CD4-positive, alpha-beta T cell (primary cell): ENCODE measurements around the gene NXN. TPM values are rescaled to one million over a fixed set of nuclear protein-coding genes. Genes with fewer than 3 reads are reported as not detected.

ENCODE experiments used
- ATAC-seq: fragments of 200-7000 bp; cut with Tn5 transposase; one replicate; pipeline ENCODE4 v1.10.0; 2022; ENCODE audit warnings: mild to moderate bottlenecking; ENCODE audit not compliant: poor library complexity
- CTCF ChIA-PET: fragments of 350-600 bp; sonication (Branson Sonifier 250); formaldehyde crosslinking; loops from one replicate; lab custom pipeline; 2021; ENCODE audit warnings: antibody characterized with exemption, inconsistent platforms; lab: Charles Lee
- POLR2A ChIA-PET: fragments of 350-600 bp; sonication (Branson Sonifier 250); formaldehyde crosslinking; loops from one replicate; lab custom pipeline; 2021; ENCODE audit warnings: antibody characterized with exemption, inconsistent platforms; lab: Charles Lee
- DNase-seq, 14 experiments: peaks; one replicate each; pipeline ENCODE4 v3.0.0-alpha.2; 2013 to 2020; ENCODE audit warnings: mixed read lengths in 2 of 14
- H3K27ac ChIP-seq, 2 donors: one replicate each; pipeline versions ENCODE4 v1.5.1 to v1.7.0; 2013; ENCODE audit warnings: low read length in 2 of 2, low read depth in 1 of 2, mild to moderate bottlenecking in 1 of 2
- H3K27me3 ChIP-seq, 2 experiments: 1 replicate in 1 of 2; 2 replicates in 1 of 2; pipeline versions ENCODE4 v1.6.1 to v1.7.0; 2013; ENCODE audit warnings: low read length in 2 of 2, control low read depth in 1 of 2, mild to moderate bottlenecking in 1 of 2, moderate library complexity in 1 of 2; ENCODE audit not compliant: insufficient read depth in 2 of 2, control insufficient read depth in 1 of 2
- H3K36me3 ChIP-seq: one replicate; pipeline ENCODE4 v1.6.1; 2013; ENCODE audit warnings: low read length, control low read depth; ENCODE audit not compliant: insufficient read depth
- H3K4me1 ChIP-seq: one replicate; pipeline ENCODE4 v1.6.1; 2013; ENCODE audit warnings: low read length, control low read depth; ENCODE audit not compliant: insufficient read depth
- H3K4me3 ChIP-seq: one replicate; pipeline ENCODE4 v1.5.1; 2013; ENCODE audit warnings: mild to moderate bottlenecking, low read length, moderate library complexity
- H3K9me3 ChIP-seq, 2 experiments: 1 replicate in 1 of 2; 2 replicates in 1 of 2; pipeline versions ENCODE4 v1.6.1 to v1.7.0; 2013; ENCODE audit warnings: low read length in 2 of 2, mild to moderate bottlenecking in 2 of 2, control low read depth in 1 of 2, moderate library complexity in 1 of 2; ENCODE audit not compliant: control insufficient read depth in 1 of 2, insufficient read depth in 1 of 2
- H3K27ac Mint-ChIP-seq: one replicate; pipeline ENCODE4 v1.8.0; 2020; ENCODE audit warnings: mixed read lengths
- H3K27me3 Mint-ChIP-seq: one replicate; pipeline ENCODE4 v1.8.0; 2021; ENCODE audit warnings: mixed read lengths
- H3K36me3 Mint-ChIP-seq: one replicate; pipeline ENCODE4 v1.8.0; 2021; ENCODE audit warnings: low read depth, mixed read lengths
- H3K4me1 Mint-ChIP-seq: one replicate; pipeline ENCODE4 v1.8.0; 2021; ENCODE audit warnings: low read depth, mixed read lengths
- H3K4me3 Mint-ChIP-seq: one replicate; pipeline ENCODE4 v1.8.0; 2020; ENCODE audit warnings: mild to moderate bottlenecking, mixed read lengths
- H3K9me3 Mint-ChIP-seq: one replicate; pipeline ENCODE4 v1.8.0; 2020; ENCODE audit warnings: mixed read lengths
- intact Hi-C, 2 experiments: fragments of 100-400 bp; cut with DNase I in 1 of 2; cut with micrococcal nuclease in 1 of 2; formaldehyde crosslinking; loops; one replicate each; pipeline versions ENCODE4 v1.15.1 to v1.9.0; 2023 to 2025; cut with DNase I, micrococcal nuclease
- total RNA-seq, 174 experiments: library from RNA in 2 of 174; stranded (reverse) in 2 of 174; gene quantifications; one replicate each; pipeline ENCODE4 v1.2.3 and lab custom pipeline; 2021 to 2026
- TF ChIP-seq, protein P1 (sequence below): fragments of 200-600 bp; IDR thresholded peaks from one replicate; pipeline ENCODE4 v1.8.0; 2022; ENCODE audit warnings: antibody characterized with exemption, mild to moderate bottlenecking

Gene NXN
- total RNA-seq, 2 experiments from 2014 or later, result 0.80 to 0.98 TPM

DNA sequence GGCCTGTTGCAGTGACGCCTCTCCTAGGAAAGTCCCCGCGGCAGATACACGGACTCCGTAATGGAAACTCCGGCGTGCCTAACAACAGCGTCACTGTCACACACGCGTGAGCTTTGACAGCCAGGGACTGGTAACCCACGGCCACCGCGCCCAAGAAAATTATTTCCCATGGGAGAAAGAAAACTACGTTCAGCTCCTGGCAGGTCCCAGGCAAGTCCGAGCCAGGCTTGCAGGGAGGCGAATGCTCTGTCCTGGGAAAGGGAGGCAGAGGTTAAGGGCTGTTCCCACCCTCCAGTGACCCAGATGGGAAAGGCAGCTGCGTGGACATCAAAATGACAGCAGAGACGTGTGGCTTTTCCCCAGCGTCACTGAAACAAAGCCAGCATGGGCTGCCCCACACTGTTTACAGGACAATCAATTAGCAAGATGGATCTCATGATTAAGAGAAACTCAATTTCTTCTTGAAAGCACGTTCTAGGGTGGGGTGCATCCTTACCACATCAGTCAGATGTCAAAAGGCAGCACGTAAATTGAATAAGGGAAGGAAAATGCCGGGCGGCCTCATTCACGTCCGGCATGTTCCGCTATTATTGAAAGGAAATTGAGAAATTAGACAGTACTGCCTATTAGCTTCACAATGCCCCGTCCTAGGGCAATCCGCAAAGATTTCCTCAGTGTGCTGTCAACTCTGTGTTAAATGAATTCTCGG, 82.5 kb downstream of the NXN start:
- H3K27ac ChIP-seq, result no peak overlapping the region
- H3K4me3 Mint-ChIP-seq, result no peak overlapping the region
- peaks cover 3 to 4% of the 10 kb centered on the region in 2 experiments for H3K27me3 ChIP-seq
- no peaks in the 10 kb centered on the region for H3K36me3 ChIP-seq
- CTCF ChIA-PET, result no interaction called here
- ATAC-seq (no peak), DNase-seq (no peak)
- no peaks in the 10 kb centered on the region for H3K9me3 Mint-ChIP-seq
- H3K27me3 Mint-ChIP-seq, result peaks cover 37% of the 10 kb centered on the region
- intact Hi-C loops, result no loop called here
- H3K27ac Mint-ChIP-seq, result no peak overlapping the region
- H3K4me1 ChIP-seq, result no peaks in the 10 kb centered on the region
- no peak overlapping the region for H3K4me3 ChIP-seq
- H3K4me1 Mint-ChIP-seq, result no peaks in the 10 kb centered on the region
- no peaks in the 10 kb centered on the region for H3K9me3 ChIP-seq
- TF ChIP-seq, protein P1, sequence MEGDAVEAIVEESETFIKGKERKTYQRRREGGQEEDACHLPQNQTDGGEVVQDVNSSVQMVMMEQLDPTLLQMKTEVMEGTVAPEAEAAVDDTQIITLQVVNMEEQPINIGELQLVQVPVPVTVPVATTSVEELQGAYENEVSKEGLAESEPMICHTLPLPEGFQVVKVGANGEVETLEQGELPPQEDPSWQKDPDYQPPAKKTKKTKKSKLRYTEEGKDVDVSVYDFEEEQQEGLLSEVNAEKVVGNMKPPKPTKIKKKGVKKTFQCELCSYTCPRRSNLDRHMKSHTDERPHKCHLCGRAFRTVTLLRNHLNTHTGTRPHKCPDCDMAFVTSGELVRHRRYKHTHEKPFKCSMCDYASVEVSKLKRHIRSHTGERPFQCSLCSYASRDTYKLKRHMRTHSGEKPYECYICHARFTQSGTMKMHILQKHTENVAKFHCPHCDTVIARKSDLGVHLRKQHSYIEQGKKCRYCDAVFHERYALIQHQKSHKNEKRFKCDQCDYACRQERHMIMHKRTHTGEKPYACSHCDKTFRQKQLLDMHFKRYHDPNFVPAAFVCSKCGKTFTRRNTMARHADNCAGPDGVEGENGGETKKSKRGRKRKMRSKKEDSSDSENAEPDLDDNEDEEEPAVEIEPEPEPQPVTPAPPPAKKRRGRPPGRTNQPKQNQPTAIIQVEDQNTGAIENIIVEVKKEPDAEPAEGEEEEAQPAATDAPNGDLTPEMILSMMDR, result no peak
- POLR2A ChIA-PET, result no interaction called here
- no peaks in the 10 kb centered on the region for H3K36me3 Mint-ChIP-seq

DNA sequence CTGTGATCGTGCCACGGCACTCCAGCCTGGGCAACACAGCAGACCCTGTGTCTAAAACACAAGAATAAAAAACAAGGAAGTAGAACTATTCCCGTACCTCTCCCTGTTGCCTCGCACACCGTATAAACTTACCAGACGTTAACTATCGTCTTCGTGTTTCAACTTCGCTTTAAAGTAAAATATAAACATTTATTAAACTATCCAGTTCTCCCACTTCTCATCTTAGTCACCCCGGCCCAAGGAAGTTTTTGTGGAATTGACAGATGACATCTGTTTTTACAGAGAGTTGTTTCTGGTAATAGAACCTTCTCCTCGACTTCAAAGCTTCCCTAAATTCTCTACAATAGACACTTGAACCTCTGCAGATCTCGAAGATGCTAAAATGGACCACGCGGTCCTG, 83.1 kb downstream of the NXN start:
- CTCF ChIA-PET, result no interaction called here
- H3K9me3 Mint-ChIP-seq, result no peaks in the 10 kb centered on the region
- H3K4me1 Mint-ChIP-seq, result no peaks in the 10 kb centered on the region
- no peaks in the 10 kb centered on the region for H3K9me3 ChIP-seq
- TF ChIP-seq, protein P1, result no peak
- no peak overlapping the region for H3K27ac ChIP-seq
- intact Hi-C loops, result no loop called here
- H3K36me3 Mint-ChIP-seq, result no peaks in the 10 kb centered on the region
- H3K27me3 ChIP-seq, result peaks cover 3 to 4% of the 10 kb centered on the region in 2 experiments
- H3K27me3 Mint-ChIP-seq, result peaks cover 37% of the 10 kb centered on the region
- no peak overlapping the region for H3K27ac Mint-ChIP-seq
- H3K4me3 Mint-ChIP-seq, result no peak overlapping the region
- no peak overlapping the region for H3K4me3 ChIP-seq
- no peaks in the 10 kb centered on the region for H3K36me3 ChIP-seq
- ATAC-seq, result no peak
- POLR2A ChIA-PET, result no interaction called here
- H3K4me1 ChIP-seq, result no peaks in the 10 kb centered on the region
- DNase-seq, result no peak

GRCh38 chr17:892958-893357, 86.6 kb downstream of the NXN start:
- ATAC-seq, result no peak
- no peaks in the 10 kb centered on the region for H3K4me1 Mint-ChIP-seq
- H3K27ac ChIP-seq, result no peak overlapping the region
- ChIA-PET POLR2A (no interaction called here), CTCF (no interaction called here)
- no peaks in the 10 kb centered on the region for H3K9me3 ChIP-seq
- no peaks in the 10 kb centered on the region for H3K36me3 Mint-ChIP-seq
- no peaks in the 10 kb centered on the region for H3K9me3 Mint-ChIP-seq
- peaks cover 34% of the 10 kb centered on the region for H3K27me3 Mint-ChIP-seq
- no peak for DNase-seq
- TF ChIP-seq, protein P1, result no peak
- intact Hi-C loops, result no loop called here
- no peak overlapping the region for H3K4me3 ChIP-seq
- no peak overlapping the region for H3K4me3 Mint-ChIP-seq
- peaks cover 6% of the 10 kb centered on the region for H3K4me1 ChIP-seq
- peaks cover 1 to 4% of the 10 kb centered on the region in 2 experiments for H3K27me3 ChIP-seq
- H3K36me3 ChIP-seq, result no peaks in the 10 kb centered on the region
- H3K27ac Mint-ChIP-seq, result no peak overlapping the region
